Measurements from ENCODE around the gene ATP2C2. TPM values are rescaled to one million over a fixed set of nuclear protein-coding genes. Genes with fewer than 3 reads are reported as not detected.

ATP2C2 gene
- total and polyA plus RNA-seq, 2 of the 8 experiments (the other 6 are each of a cell fraction or from before 2014, with no cell fraction given) = 1.2 to 2.8 TPM

DNA sequence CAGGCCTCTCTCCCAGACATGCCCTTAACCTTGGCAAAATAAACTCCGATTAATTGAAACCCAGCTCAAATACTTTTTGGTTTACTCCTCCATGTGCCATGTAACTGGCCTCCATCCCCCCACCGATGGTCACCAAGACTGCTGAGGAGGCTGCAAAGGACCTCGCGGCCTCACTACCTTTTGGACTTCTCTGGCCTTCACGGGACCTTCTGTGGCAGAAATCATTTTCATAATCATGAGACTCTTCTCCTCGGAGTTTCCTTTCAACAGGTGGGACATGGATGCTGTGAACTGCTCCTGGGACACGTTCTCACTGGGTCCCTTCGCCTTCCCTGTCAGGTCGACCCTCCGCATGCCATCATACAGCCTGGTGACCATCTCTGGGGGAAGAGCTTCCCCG lies 127.2 kb downstream of the ATP2C2 start:
- H3K79me1 ChIP-seq (ENCODE audit: low read depth, low read length) = no peaks in the 10 kb centered on the region
- POLR2A ChIA-PET (ENCODE audit: partially characterized antibody) = interaction anchor here (1.4 kb wide), 1 partner anchor 9 kb away, joined by 3 read pairs; the partner anchor contains the start of gene MEAK7
- no peak overlapping the region for H2BK120ac ChIP-seq (replicated peaks; ENCODE audit: low read depth, low read length)
- H3K23ac ChIP-seq (ENCODE audit: insufficient read length) = no peak overlapping the region
- H3K18ac ChIP-seq (ENCODE audit: extremely low read depth, low read length) = no peak overlapping the region
- FAIRE-seq = no peak
- no peak overlapping the region for H3K4me2 ChIP-seq (ENCODE audit: insufficient read depth in 1 of 2, low read depth in 2 of 2, low read length in 2 of 2)
- H4K20me1 ChIP-seq (replicated peaks in 1 of 2; ENCODE audit: control insufficient read depth in 1 of 2, insufficient read depth in 2 of 2, low read length in 2 of 2) = peaks cover 0 to 2% of the 10 kb centered on the region in 2 experiments
- peaks cover 2 to 50% (median 33%) of the 10 kb centered on the region in 4 experiments; a peak in 7 of 8 replicates for H3K36me3 ChIP-seq (ENCODE audit: control insufficient read depth in 2 of 4, insufficient read depth in 4 of 4, low read length in 3 of 4)
- no peak overlapping the region for H2BK20ac ChIP-seq (ENCODE audit: low read length)
- CTCF ChIA-PET (ENCODE audit: partially characterized antibody) = interaction anchor here (1.7 to 4.6 kb wide), 4 partner anchors 11 to 177 kb away, joined by 4 to 21 read pairs (median 8); no protein-coding TSS in a partner anchor
- H3K27ac ChIP-seq (ENCODE audit: low read depth, low read length) = no peak overlapping the region
- H2BK12ac ChIP-seq (ENCODE audit: low read depth, low read length) = no peak overlapping the region
- no peaks in the 10 kb centered on the region for H3K4me1 ChIP-seq (replicated peaks in 1 of 4; ENCODE audit: control insufficient read depth in 3 of 4, insufficient read depth in 4 of 4, low read length in 3 of 4)
- no peaks in the 10 kb centered on the region for H3K27me3 ChIP-seq (replicated peaks in 1 of 4; ENCODE audit: control insufficient read depth in 3 of 4, extremely low read depth in 1 of 4, insufficient read depth in 3 of 4, low read length in 3 of 4)
- no peak overlapping the region for H3K4me3 ChIP-seq (ENCODE audit: extremely low read depth in 1 of 4, insufficient read depth in 2 of 4, low read depth in 3 of 4, low read length in 4 of 4)
- no peak overlapping the region for H4K91ac ChIP-seq (replicated peaks; ENCODE audit: insufficient read length, low read length)
- TF ChIP-seq RAD21 (IDR thresholded peaks at IDR 0.05 in 1 of 2, conservative IDR thresholded peaks at IDR 0.05 in 1 of 2; ENCODE audit: low read depth in 2 of 2, low read length in 2 of 2) (no peak), TCF12 (IDR thresholded peaks at IDR 0.05; ENCODE audit: low read depth, low read length) (no peak), YY1 (IDR thresholded peaks at IDR 0.05; ENCODE audit: low read depth, low read length) (no peak), KDM4A (IDR thresholded peaks at IDR 0.05; ENCODE audit: low read depth, low read length, severe bottlenecking) (no peak), CEBPB (IDR thresholded peaks at IDR 0.05; ENCODE audit: low read depth, low read length) (no peak)
- H3K9me3 ChIP-seq (ENCODE audit: insufficient read depth in 2 of 2, low read depth in 1 of 2, low read length in 1 of 2) = peaks cover 9 to 12% of the 10 kb centered on the region in 2 experiments
- H4K5ac ChIP-seq (ENCODE audit: insufficient read length, low read depth, low read length) = no peak overlapping the region
- H4K8ac ChIP-seq (ENCODE audit: extremely low read depth, insufficient read depth, low read length) = no peak overlapping the region
- no peak for DNase-seq (ENCODE audit: low read depth in 1 of 2, low spot score in 2 of 2)
- no peaks in the 10 kb centered on the region for H3K79me2 ChIP-seq (ENCODE audit: control insufficient read depth in 1 of 2, insufficient read depth in 2 of 2, low read length in 2 of 2)
- no peak overlapping the region for H2AK5ac ChIP-seq (ENCODE audit: low read depth, low read length)
- 92% methylated on average over 11 of the region's 11 CpGs; no CpG with 5 or more reads in 1 of the 2 experiments for WGBS, 2 experiments (ENCODE audit: extremely low coverage in 1 of 2, insufficient coverage in 1 of 2, insufficient read length in 1 of 2, insufficient replicate concordance in 2 of 2, low coverage in 1 of 2, low lambda C conversion rate in 2 of 2, missing lambda C conversion rate in 1 of 2)
- H3K23me2 ChIP-seq (ENCODE audit: low read depth, low read length) = no peaks in the 10 kb centered on the region
- no peak overlapping the region for H3K4ac ChIP-seq (replicated peaks; ENCODE audit: insufficient read length, low read depth, low read length)
- no peak overlapping the region for H3K14ac ChIP-seq (ENCODE audit: insufficient read length)
- no peak overlapping the region for H2AFZ ChIP-seq (ENCODE audit: low read length)
- H3K56ac ChIP-seq (replicated peaks; ENCODE audit: insufficient read length, low read depth, low read length) = no peak overlapping the region
- no peak overlapping the region for H2BK5ac ChIP-seq (ENCODE audit: low read depth, low read length)
- no peak overlapping the region for H3K9ac ChIP-seq (replicated peaks in 1 of 4; ENCODE audit: extremely low read depth in 1 of 4, low read depth in 3 of 4, low read length in 3 of 4)
- no peak overlapping the region for H2BK15ac ChIP-seq (ENCODE audit: low read length)

Measured in H1 (cell line).